Stimulated activated memory B cell treated with anti-CD40 and anti-IgM and Interleukin-4, amounts not matched to agents 10 μg/mL and 1 μg/mL and 100 μg/mL, for 72 hours (primary cell): ENCODE results near the gene MARK2.

Experiments used
- ATAC-seq: fragments of 150-1000 bp; cut with Tn5 transposase; 2 replicates; pipeline ENCODE4 v1.10.0; 2021
- H3K27ac Mint-ChIP-seq: one replicate; pipeline ENCODE4 v1.8.0; 2022; ENCODE audit warnings: mild to moderate bottlenecking, mixed read lengths
- H3K27me3 Mint-ChIP-seq: one replicate; pipeline ENCODE4 v1.8.0; 2022; ENCODE audit warnings: mixed read lengths
- H3K36me3 Mint-ChIP-seq: one replicate; pipeline ENCODE4 v1.8.0; 2022; ENCODE audit warnings: mixed read lengths
- H3K4me1 Mint-ChIP-seq: one replicate; pipeline ENCODE4 v1.8.0; 2022; ENCODE audit warnings: mixed read lengths
- H3K4me3 Mint-ChIP-seq: one replicate; pipeline ENCODE4 v1.8.0; 2022; ENCODE audit warnings: mild to moderate bottlenecking, moderate library complexity, mixed read lengths
- H3K9me3 Mint-ChIP-seq: one replicate; pipeline ENCODE4 v1.8.0; 2022; ENCODE audit warnings: mixed read lengths

MARK2 gene

DNA sequence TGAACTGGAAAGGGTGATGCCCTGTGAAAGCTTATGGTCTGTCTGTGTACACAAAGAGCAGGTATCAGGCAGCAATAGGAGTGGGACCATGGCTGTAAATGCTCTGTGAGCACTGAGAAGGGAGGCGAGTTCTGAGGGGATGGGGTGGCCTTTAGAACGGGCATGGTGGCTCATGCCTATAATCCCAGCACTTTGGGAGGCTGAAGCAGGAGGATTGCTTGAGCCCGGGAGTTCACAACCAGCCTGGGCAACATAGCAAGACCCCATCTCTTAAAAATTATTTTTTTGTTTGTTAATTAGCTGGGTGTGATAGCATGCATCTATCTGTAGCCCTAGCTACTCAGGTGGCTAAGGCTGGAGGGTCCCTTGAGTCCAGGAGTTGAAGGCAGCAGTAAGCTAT lies 22.2 kb upstream of the MARK2 start:
- no peak for ATAC-seq
- H3K4me1 Mint-ChIP-seq = peaks cover 24% of the 10 kb centered on the region
- H3K4me3 Mint-ChIP-seq = no peak overlapping the region
- peaks cover 54% of the 10 kb centered on the region for H3K36me3 Mint-ChIP-seq
- no peaks in the 10 kb centered on the region for H3K27me3 Mint-ChIP-seq
- no peak overlapping the region for H3K27ac Mint-ChIP-seq
- H3K9me3 Mint-ChIP-seq = no peaks in the 10 kb centered on the region

- Mint-ChIP-seq H3K36me3 (peaks cover 61% of the 10 kb centered on the region), H3K9me3 (no peaks in the 10 kb centered on the region), H3K4me1 (peaks cover 24% of the 10 kb centered on the region), H3K27ac (no peak overlapping the region), H3K27me3 (no peaks in the 10 kb centered on the region), H3K4me3 (no peak overlapping the region)
- no peak for ATAC-seq
Measured at GRCh38 chr11:63817758-63818498, 21.0 kb upstream of the MARK2 start.

DNA sequence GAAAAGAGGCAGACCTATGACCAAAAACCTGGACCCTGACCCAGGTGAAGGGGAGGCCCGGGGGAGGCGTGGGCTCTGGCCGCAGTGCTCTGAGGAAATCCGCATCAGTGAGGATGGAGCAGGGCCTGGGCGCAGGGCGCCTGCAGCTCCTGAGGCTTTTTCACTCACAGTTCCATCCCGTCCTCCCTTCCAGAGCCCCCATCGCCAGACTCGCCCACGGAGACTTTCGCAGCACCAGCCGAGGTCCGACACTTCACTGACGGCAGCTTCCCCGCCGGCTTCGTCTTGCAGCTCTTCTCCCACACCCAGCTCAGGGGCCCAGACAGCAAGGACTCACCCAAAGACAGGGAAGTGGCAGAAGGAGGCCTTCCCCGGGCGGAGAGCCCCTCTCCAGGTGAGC lies 20.3 kb upstream of the MARK2 start:
- no peak for ATAC-seq
- H3K27me3 Mint-ChIP-seq = no peaks in the 10 kb centered on the region
- H3K4me1 Mint-ChIP-seq = peaks cover 24% of the 10 kb centered on the region
- peaks cover 68% of the 10 kb centered on the region for H3K36me3 Mint-ChIP-seq
- H3K9me3 Mint-ChIP-seq = no peaks in the 10 kb centered on the region
- no peak overlapping the region for H3K27ac Mint-ChIP-seq
- no peak overlapping the region for H3K4me3 Mint-ChIP-seq

- H3K9me3 Mint-ChIP-seq = no peaks in the 10 kb centered on the region
- ATAC-seq = no peak
- H3K4me3 Mint-ChIP-seq = no peak overlapping the region
- peaks cover 76% of the 10 kb centered on the region for H3K36me3 Mint-ChIP-seq
- H3K27ac Mint-ChIP-seq = no peak overlapping the region
- no peaks in the 10 kb centered on the region for H3K27me3 Mint-ChIP-seq
- no peaks in the 10 kb centered on the region for H3K4me1 Mint-ChIP-seq
Measured at GRCh38 chr11:63821411-63821810, 17.5 kb upstream of the MARK2 start.

- H3K36me3 Mint-ChIP-seq = peaks cover 45% of the 10 kb centered on the region
- ATAC-seq = no peak
- H3K27me3 Mint-ChIP-seq = no peaks in the 10 kb centered on the region
- no peak overlapping the region for H3K27ac Mint-ChIP-seq
- H3K4me1 Mint-ChIP-seq = no peaks in the 10 kb centered on the region
- no peak overlapping the region for H3K4me3 Mint-ChIP-seq
- H3K9me3 Mint-ChIP-seq = no peaks in the 10 kb centered on the region
Measured at GRCh38 chr11:63826471-63827190, 12.3 kb upstream of the MARK2 start.

GRCh38 chr11:63829823-63830489 lies 9.0 kb upstream of the MARK2 start:
- Mint-ChIP-seq H3K4me1 (peaks cover 8% of the 10 kb centered on the region), H3K27me3 (no peaks in the 10 kb centered on the region), H3K27ac (no peak overlapping the region), H3K36me3 (peaks cover 17% of the 10 kb centered on the region), H3K4me3 (no peak overlapping the region), H3K9me3 (no peaks in the 10 kb centered on the region)
- ATAC-seq = no peak

- peaks cover 8% of the 10 kb centered on the region for H3K4me1 Mint-ChIP-seq
- no peak for ATAC-seq
- H3K27me3 Mint-ChIP-seq = no peaks in the 10 kb centered on the region
- H3K27ac Mint-ChIP-seq = no peak overlapping the region
- H3K4me3 Mint-ChIP-seq = no peak overlapping the region
- no peaks in the 10 kb centered on the region for H3K9me3 Mint-ChIP-seq
- peaks cover 7% of the 10 kb centered on the region for H3K36me3 Mint-ChIP-seq
Measured at GRCh38 chr11:63831326-63831725, 7.6 kb upstream of the MARK2 start.

DNA sequence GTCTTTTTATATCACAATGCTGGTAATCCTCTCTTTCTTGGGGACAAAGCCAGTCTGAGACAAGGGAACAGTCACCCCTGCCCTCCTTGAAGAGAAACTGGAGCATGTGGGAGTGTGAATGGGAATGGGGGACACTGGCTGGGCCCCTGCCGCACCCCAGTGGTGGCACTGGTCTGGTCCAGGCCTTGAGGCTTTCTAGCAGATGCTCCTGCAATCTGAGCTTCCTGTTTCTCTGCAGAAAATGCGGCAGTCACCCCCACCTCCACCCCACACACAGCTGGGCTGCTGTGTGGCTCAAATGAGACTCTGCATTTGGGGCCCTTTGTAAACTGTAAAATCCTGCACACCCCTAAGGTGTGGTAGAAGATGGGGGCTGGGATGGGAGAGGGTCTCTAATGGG lies 6.6 kb upstream of the MARK2 start:
- no peak for ATAC-seq
- H3K27me3 Mint-ChIP-seq = no peaks in the 10 kb centered on the region
- peaks cover 4% of the 10 kb centered on the region for H3K36me3 Mint-ChIP-seq
- H3K9me3 Mint-ChIP-seq = no peaks in the 10 kb centered on the region
- peak overlapping the region; percentile 31 for H3K27ac Mint-ChIP-seq
- no peak overlapping the region for H3K4me3 Mint-ChIP-seq
- H3K4me1 Mint-ChIP-seq = peaks cover 15% of the 10 kb centered on the region

DNA sequence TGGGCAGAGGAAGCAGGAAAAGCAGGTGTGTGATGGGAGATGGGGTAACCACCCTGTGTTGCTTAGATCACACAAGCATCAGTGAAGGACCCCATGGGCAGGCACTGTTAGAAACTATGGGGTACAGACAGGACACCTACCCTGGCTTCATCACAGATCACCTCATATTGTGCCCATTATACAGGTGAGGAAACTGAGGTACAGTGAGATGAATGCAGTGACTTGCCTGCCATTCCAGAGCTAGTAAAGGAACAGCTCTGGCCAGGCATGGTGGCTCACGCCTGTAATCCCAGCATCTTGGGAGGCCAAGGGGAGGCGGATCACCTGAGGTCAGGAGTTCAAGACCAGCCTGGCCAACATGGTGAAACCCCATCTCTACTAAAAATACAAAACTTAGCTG lies 5.9 kb upstream of the MARK2 start:
- Mint-ChIP-seq H3K27me3 (no peaks in the 10 kb centered on the region), H3K4me1 (peaks cover 22% of the 10 kb centered on the region), H3K9me3 (no peaks in the 10 kb centered on the region), H3K4me3 (no peak overlapping the region), H3K27ac (peak overlapping the region; percentile 31), H3K36me3 (no peaks in the 10 kb centered on the region)
- no peak for ATAC-seq

- Mint-ChIP-seq H3K4me1 (peaks cover 26% of the 10 kb centered on the region), H3K27ac (no peak overlapping the region), H3K27me3 (no peaks in the 10 kb centered on the region), H3K9me3 (no peaks in the 10 kb centered on the region), H3K4me3 (no peak overlapping the region), H3K36me3 (peaks cover 2% of the 10 kb centered on the region)
- no peak for ATAC-seq
Measured at GRCh38 chr11:63834535-63835157, 4.3 kb upstream of the MARK2 start.

DNA sequence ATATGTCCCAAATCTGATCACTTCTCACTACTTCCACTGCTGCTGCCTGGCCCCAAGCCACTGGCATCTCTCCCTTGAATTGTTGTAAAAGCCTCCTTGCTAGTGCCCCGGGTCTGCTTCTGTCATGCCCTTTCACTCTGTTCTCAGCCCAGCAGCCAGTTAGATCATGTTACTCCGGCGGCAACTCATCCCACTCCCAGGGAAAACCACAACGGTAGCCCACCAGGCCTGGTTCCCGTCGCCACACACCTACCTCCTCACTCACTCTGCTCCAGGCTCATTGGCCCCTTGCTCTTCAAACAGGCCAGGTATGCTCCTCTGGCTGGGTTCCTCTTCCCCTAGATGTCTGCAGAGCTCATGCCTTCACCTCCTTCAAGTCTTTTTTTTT lies 3.8 kb upstream of the MARK2 start:
- H3K27ac Mint-ChIP-seq = no peak overlapping the region
- ATAC-seq = no peak
- peaks cover 31% of the 10 kb centered on the region for H3K4me1 Mint-ChIP-seq

DNA sequence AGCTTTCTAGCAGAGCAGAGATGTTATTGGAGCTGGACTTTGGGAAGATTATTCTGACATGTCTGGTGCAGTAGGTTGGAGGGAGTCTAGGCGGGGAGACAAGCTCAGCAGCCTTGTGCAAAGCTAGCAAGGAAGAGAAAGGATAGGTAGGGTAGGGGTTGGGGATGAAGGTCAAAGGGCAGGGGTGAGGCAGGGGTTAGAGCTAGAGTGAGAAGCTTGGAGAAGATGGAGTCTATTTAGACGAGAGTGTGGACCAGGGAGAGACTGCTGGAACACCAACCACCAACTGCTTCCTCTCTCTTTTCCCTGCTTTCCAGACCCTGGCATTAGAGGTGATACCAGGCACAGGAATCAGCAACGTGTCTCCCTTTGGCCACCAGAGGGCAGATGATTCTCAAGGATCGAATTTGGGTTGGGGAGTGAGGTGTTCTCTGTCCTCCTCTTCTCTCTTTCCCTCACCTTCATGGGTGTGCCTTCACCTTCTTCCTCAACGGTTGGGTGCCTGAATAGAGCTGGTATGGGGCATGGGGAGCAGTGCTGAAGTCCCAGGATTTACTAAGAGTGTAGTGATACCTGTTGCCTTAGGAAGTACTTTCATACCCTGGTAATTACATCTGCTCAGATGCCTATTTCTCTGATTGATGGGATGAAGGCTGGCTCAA lies 1.8 kb upstream of the MARK2 start:
- Mint-ChIP-seq H3K4me1 (peaks cover 49% of the 10 kb centered on the region), H3K9me3 (no peaks in the 10 kb centered on the region), H3K27ac (peak overlapping the region; percentile 87), H3K27me3 (no peaks in the 10 kb centered on the region), H3K36me3 (peaks cover 18% of the 10 kb centered on the region), H3K4me3 (peak overlapping the region; percentile 86)
- no peak for ATAC-seq

More for the DNA sequence above, 3.8 kb upstream of the MARK2 start:
- Mint-ChIP-seq H3K36me3 (peaks cover 7% of the 10 kb centered on the region), H3K9me3 (no peaks in the 10 kb centered on the region), H3K4me3 (no peak overlapping the region), H3K27me3 (no peaks in the 10 kb centered on the region)

- H3K36me3 Mint-ChIP-seq = peaks cover 20% of the 10 kb centered on the region
- ATAC-seq = no peak
- no peaks in the 10 kb centered on the region for H3K27me3 Mint-ChIP-seq
- peak overlapping the region; percentile 86 for H3K4me3 Mint-ChIP-seq
- H3K4me1 Mint-ChIP-seq = peaks cover 45% of the 10 kb centered on the region
- peak overlapping the region; percentile 87 for H3K27ac Mint-ChIP-seq
- H3K9me3 Mint-ChIP-seq = no peaks in the 10 kb centered on the region
Measured at GRCh38 chr11:63837739-63838138, 1.2 kb upstream of the MARK2 start.

DNA sequence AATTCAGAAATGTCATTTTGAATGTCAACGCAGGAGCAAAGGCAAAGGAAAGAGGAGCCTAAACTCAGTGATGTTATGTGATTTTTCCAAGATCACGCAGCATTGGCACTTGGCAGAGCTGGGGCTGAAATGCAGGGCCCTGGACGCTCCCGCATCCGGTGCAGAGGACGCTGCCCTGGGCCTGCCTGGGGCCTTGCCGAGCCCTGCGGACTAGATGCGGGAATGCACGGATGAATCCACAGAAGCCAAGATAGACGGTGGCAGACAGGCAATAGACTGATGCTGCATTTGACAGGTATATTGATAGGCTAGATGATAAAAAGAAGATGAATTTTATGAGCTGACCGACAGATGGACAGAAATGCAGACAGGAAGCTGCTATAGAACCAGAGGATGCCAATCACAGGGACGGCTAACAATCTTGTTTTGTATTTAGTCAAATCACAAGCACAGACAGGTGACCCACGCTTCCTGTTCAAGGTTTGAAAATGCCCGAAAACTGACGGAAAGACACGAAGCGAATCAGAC lies 696 bp upstream of the MARK2 start:
- Mint-ChIP-seq H3K4me3 (peak overlapping the region; percentile 86), H3K27me3 (no peaks in the 10 kb centered on the region), H3K9me3 (no peaks in the 10 kb centered on the region), H3K4me1 (peaks cover 48% of the 10 kb centered on the region), H3K36me3 (peaks cover 24% of the 10 kb centered on the region), H3K27ac (peak overlapping the region; percentile 87)
- no peak for ATAC-seq
